Stomach (tissue), 9 donors: ENCODE results near the gene GCH1. TPM values are rescaled to one million over a fixed set of nuclear protein-coding genes. Genes with fewer than 3 reads are reported as not detected.

ENCODE experiments used
- DNase-seq, 2 donors: peaks; one replicate each; pipeline versions ENCODE4 v3.0.0 to v3.0.0-alpha.2; 2013 to 2019
- H3K27ac ChIP-seq, 5 donors: fragments of 200-600 bp in 4 of 5; sonication (generic) in 4 of 5; one replicate each; pipeline ENCODE4 v1.5.1; 2013 to 2019; ENCODE audit warnings: mild to moderate bottlenecking in 1 of 5, moderate library complexity in 1 of 5
- H3K27me3 ChIP-seq, 3 donors: fragments of 200-600 bp; sonication (generic); one replicate each; pipeline ENCODE4 v1.5.1; 2017 to 2019; ENCODE audit warnings: mixed run types in 1 of 3
- H3K36me3 ChIP-seq, 4 donors: fragments of 200-600 bp; sonication (generic); 1 replicate in 3 of 4; 2 replicates in 1 of 4; pipeline ENCODE4 v1.5.1; 2016 to 2019
- H3K4me1 ChIP-seq, 4 donors: fragments of 200-600 bp; sonication (generic); one replicate each; pipeline ENCODE4 v1.5.1; 2016 to 2019
- H3K4me3 ChIP-seq, 4 donors: fragments of 200-600 bp; sonication (generic) in 3 of 4; one replicate each; pipeline ENCODE4 v1.5.1; 2016 to 2019; ENCODE audit warnings: mild to moderate bottlenecking in 1 of 4
- H3K9me3 ChIP-seq, 4 donors: fragments of 200-600 bp; sonication (generic); one replicate each; pipeline ENCODE4 v1.5.1; 2016 to 2019
- CTCF ChIP-seq, 7 experiments: fragments of 450-650 bp in 4 of 7; fragments of 200-600 bp in 3 of 7; sonication (generic) in 3 of 7; IDR thresholded peaks; one replicate each; pipeline ENCODE4 v1.5.1; 2016 to 2019; ENCODE audit warnings: antibody characterized with exemption in 7 of 7, control low read depth in 2 of 7, mild to moderate bottlenecking in 1 of 7
- EP300 ChIP-seq: sonication (generic); formaldehyde crosslinking; IDR thresholded peaks from one replicate; pipeline ENCODE4 v1.6.1; 2017; ENCODE audit warnings: antibody characterized with exemption
- POLR2A ChIP-seq, 4 donors: fragments of 450-650 bp; IDR thresholded peaks; one replicate each; pipeline ENCODE4 v1.6.1; 2016; ENCODE audit warnings: antibody characterized with exemption in 4 of 4, control low read depth in 2 of 4, mild to moderate bottlenecking in 1 of 4, moderate library complexity in 1 of 4
- POLR2AphosphoS5 ChIP-seq, 3 donors: sonication (generic); formaldehyde crosslinking; IDR thresholded peaks; one replicate each; pipeline ENCODE4 v1.6.1; 2016; ENCODE audit warnings: antibody characterized with exemption in 3 of 3
- WGBS, 5 donors: extraction: QIAGEN DNeasy Blood & Tissue Kit in 3 of 5; methylation state at CpG; one replicate each; pipeline versions ENCODE4 v1.1.5 to v1.1.7; 2013 to 2018; 5-methylcytosine and 5-hydroxymethylcytosine counted together
- intact Hi-C: fragments of 100-400 bp; cut with DNase I; formaldehyde crosslinking; loops from one replicate; pipeline ENCODE4 v1.15.1; 2023; ENCODE audit warnings: low total_unique reads
- polyA plus RNA-seq, 3 donors: library from polyadenylated mRNA; stranded (reverse); fragments of 200-250 nt; gene quantifications; one replicate each; pipeline ENCODE4 v1.2.3, GENCODE V29; 2013
- total RNA-seq, 5 donors: library from RNA; depleted of rRNA; stranded (reverse); fragments of >200 nt; gene quantifications; one replicate each; pipeline versions ENCODE4 v1.1.0 to v1.2.3, GENCODE V29; 2014 to 2016
- donor health status: healthy with polysubstance abuse.
- donor health status: Bipolar disorder and iron deficiency.
- donor health status: healthy.

The GCH1 gene
- total and polyA plus RNA-seq, 8 donors, result 0.58 to 52.1 (median 10.4) TPM

GRCh38 chr14:54890788-54891187 lies 11.8 kb downstream of the GCH1 start:
- Histone ChIP-seq H3K9me3 (no peaks in the 10 kb centered on the region), H3K27me3 (no peaks in the 10 kb centered on the region), H3K36me3 (no peaks in the 10 kb centered on the region), H3K4me3 (no peak overlapping the region), H3K27ac (no peak overlapping the region), H3K4me1 (no peaks in the 10 kb centered on the region)
- TF ChIP-seq CTCF (IDR thresholded peaks at IDR 0.05) (no peak), EP300 (no peak), POLR2A (IDR thresholded peaks at IDR 0.05) (no peak), POLR2AphosphoS5 (IDR thresholded peaks at IDR 0.05) (no peak)
- 94 to 98% (median 96%) methylated on average over 1 of the region's 1 CpG for WGBS, 5 donors
- DNase-seq, result no peak
- intact Hi-C loops, result no loop called here

- TF ChIP-seq POLR2AphosphoS5 (IDR thresholded peaks at IDR 0.05) (no peak), CTCF (IDR thresholded peaks at IDR 0.05) (no peak), EP300 (no peak), POLR2A (IDR thresholded peaks at IDR 0.05) (no peak)
- no peak for DNase-seq
- Histone ChIP-seq H3K27ac (no peak overlapping the region), H3K4me1 (no peaks in the 10 kb centered on the region), H3K9me3 (no peaks in the 10 kb centered on the region), H3K27me3 (no peaks in the 10 kb centered on the region), H3K4me3 (no peak overlapping the region), H3K36me3 (no peaks in the 10 kb centered on the region)
- intact Hi-C loops, result no loop called here
- 91 to 97% (median 94%) methylated on average over 8 of the region's 8 CpGs for WGBS, 5 donors
These were observed 12.7 kb downstream of the GCH1 start for GRCh38 chr14:54889919-54890318.

- Histone ChIP-seq H3K27me3 (no peaks in the 10 kb centered on the region), H3K27ac (peak overlapping the region in 4 of 5 donors; percentile 69 to 87 (median 80)), H3K4me1 (peaks cover 0 to 13% (median 12%) of the 10 kb centered on the region in 4 donors), H3K9me3 (no peaks in the 10 kb centered on the region), H3K36me3 (no peaks in the 10 kb centered on the region), H3K4me3 (peak overlapping the region in 1 of 4 donors; percentile 41)
- TF ChIP-seq CTCF (IDR thresholded peaks at IDR 0.05), result no peak
- TF ChIP-seq POLR2A (IDR thresholded peaks at IDR 0.05), result no peak
- DNase-seq, result no peak
- intact Hi-C loops, result no loop called here
- 55 to 69% (median 59%) methylated on average over 6 of the region's 6 CpGs for WGBS, 5 donors
These were observed 20.1 kb downstream of the GCH1 start for GRCh38 chr14:54882521-54882920.

GRCh38 chr14:54881761-54882401 lies 20.7 kb downstream of the GCH1 start:
- no peak for TF ChIP-seq POLR2AphosphoS5 (IDR thresholded peaks at IDR 0.05)
- no peak for TF ChIP-seq POLR2A (IDR thresholded peaks at IDR 0.05)
- TF ChIP-seq CTCF (IDR thresholded peaks at IDR 0.05), result no peak
- TF ChIP-seq EP300, result no peak
- H3K4me1 ChIP-seq, result peaks cover 3 to 17% (median 12%) of the 10 kb centered on the region in 4 donors
- H3K4me3 ChIP-seq, result peak overlapping the region; percentile 40 to 44 (median 42)
- WGBS, 5 donors, result 1 to 11% (median 4%) methylated on average over 5 of the region's 5 CpGs
- no peaks in the 10 kb centered on the region for H3K36me3 ChIP-seq
- peak overlapping the region; percentile 37 to 87 (median 79) for H3K27ac ChIP-seq
- intact Hi-C loops, result no loop called here
- H3K9me3 ChIP-seq, result no peaks in the 10 kb centered on the region
- no peaks in the 10 kb centered on the region for H3K27me3 ChIP-seq
- DNase-seq, result peak in 1 of 2 donors; percentile 27
